GM13976 (cell line): ENCODE data around the gene STK32B.

ENCODE experiments used
- DNase-seq: peaks from one replicate; pipeline ENCODE4 v3.0.0; 2012; ENCODE audit warnings: low spot score
- in situ Hi-C: fragments of 300-500 bp; cut with MboI; formaldehyde crosslinking; loops from one replicate; pipeline ENCODE4 v1.12.0; 2022; ENCODE audit warnings: low sequenced_read_pairs, mixed read lengths, inconsistent platforms; ENCODE audit not compliant: unreplicated experiment
- TF ChIP-seq, protein P1 (sequence below): IDR thresholded peaks from 2 replicates; pipeline ENCODE4 v1.5.1; 2012; ENCODE audit warnings: borderline replicate concordance, mild to moderate bottlenecking; ENCODE audit not compliant: insufficient read depth; ENCODE audit errors: extremely low read depth, missing control alignments, control extremely low read depth

Gene STK32B

DNA sequence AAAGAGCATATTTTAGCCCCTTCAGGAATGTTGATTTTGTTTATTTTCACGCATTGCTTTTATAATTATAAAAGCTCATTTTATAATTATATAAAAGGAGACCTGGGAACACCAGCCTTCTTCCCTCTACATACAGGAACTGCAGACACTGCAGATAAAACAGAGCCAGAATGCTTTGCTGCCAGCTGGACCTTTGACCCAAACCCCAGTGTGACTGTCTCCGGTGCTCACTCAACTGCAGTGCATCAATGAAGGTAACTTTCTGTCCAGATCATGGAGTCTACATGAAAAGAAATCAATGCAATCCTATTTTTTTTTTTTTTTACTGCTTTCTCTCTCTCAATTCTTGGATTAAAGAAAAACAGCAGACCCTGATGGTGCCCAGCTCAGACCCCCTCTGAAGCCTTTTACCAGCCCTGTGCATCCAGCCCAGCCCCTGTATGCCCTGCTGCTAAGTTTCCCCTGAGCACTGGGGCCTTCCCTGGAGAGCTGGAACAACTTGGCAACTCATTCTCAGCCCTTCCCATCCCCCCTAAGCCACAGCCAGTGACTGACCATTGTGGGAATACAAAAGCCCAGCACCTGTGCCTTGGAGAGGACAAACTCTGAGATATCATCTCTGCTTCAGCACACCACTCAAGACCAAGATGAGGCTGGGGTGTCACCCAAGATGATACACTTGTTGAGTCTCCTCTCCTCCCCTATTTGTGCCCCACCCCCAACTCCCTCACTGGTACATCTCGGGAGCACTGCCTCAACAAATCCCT is 475.0 kb downstream of the STK32B start:
- TF ChIP-seq, protein P1, sequence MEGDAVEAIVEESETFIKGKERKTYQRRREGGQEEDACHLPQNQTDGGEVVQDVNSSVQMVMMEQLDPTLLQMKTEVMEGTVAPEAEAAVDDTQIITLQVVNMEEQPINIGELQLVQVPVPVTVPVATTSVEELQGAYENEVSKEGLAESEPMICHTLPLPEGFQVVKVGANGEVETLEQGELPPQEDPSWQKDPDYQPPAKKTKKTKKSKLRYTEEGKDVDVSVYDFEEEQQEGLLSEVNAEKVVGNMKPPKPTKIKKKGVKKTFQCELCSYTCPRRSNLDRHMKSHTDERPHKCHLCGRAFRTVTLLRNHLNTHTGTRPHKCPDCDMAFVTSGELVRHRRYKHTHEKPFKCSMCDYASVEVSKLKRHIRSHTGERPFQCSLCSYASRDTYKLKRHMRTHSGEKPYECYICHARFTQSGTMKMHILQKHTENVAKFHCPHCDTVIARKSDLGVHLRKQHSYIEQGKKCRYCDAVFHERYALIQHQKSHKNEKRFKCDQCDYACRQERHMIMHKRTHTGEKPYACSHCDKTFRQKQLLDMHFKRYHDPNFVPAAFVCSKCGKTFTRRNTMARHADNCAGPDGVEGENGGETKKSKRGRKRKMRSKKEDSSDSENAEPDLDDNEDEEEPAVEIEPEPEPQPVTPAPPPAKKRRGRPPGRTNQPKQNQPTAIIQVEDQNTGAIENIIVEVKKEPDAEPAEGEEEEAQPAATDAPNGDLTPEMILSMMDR, result no peak
- DNase-seq, result no peak

DNA sequence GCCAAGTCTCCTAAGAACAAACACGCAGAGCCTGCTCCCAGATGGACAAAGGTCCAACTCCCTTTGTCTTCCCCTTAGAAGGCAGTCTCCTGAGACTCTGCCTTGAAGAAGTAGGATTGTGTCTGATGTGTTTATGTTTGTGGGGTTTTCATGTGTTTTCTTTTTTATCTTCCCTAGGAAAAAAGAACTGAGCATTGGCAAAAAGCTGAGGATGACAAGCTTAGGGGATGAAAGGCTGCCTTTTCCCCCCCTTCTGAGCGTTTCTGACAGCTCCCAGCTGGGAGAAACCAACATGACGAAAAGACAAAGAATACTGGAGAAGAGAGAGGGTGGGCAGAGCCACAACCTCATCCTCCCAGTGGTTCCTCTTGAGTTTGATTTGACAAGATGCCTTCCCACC is 475.9 kb downstream of the STK32B start:
- TF ChIP-seq, protein P1, result no peak
- DNase-seq, result no peak
- in situ Hi-C loops, result no loop called here

More for the DNA sequence above, 475.0 kb downstream of the STK32B start:
- in situ Hi-C loops, result no loop called here

GRCh38 chr4:5528031-5528436 is 476.8 kb downstream of the STK32B start:
- TF ChIP-seq, protein P1, result no peak
- in situ Hi-C loops, result no loop called here
- DNase-seq, result no peak

- TF ChIP-seq, protein P1, result no peak
- in situ Hi-C loops, result no loop called here
- no peak for DNase-seq
Observed at GRCh38 chr4:5532100-5532499, 480.8 kb downstream of the STK32B start.

DNA sequence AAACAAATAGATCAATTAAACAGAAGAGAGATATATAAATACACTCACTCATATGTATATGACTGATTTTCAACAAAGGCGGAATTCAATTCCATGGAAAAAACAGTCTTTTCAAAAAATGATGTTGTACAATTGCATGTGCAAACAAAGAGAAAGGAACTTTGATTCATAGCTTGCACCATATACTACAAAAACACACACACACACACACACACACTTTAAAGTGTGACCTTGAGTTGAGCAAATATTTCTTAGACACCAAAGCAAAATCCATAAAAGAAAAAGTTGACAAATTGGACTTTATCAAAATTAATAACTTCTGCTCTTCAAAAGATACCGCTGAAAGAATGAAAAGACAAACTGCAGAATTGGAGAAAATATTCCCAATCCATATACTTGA is 488.3 kb downstream of the STK32B start:
- TF ChIP-seq, protein P1, result no peak
- in situ Hi-C loops, result no loop called here
- DNase-seq, result no peak

DNA sequence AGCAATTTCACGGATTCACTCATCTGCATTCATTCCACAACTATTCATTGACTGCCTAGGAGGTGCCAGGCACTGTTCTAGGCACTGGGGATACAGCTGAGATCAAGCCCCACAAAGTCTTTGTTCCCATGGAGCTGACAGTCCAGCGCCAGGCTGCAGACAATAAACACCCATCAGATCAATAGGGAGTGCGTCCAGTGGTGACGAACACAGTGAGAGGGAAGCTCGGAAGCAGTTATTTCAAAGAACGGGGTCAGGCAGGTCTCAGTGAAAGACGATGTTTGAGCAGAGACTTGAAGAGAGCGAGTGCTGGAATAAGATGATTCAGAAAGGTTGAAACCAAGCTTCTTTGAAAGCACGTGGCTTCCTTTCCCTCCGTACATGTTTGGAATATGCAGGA is 489.9 kb downstream of the STK32B start:
- no peak for DNase-seq
- TF ChIP-seq, protein P1, result no peak
- in situ Hi-C loops, result no loop called here

- no peak for DNase-seq
- in situ Hi-C loops, result no loop called here
- TF ChIP-seq, protein P1, result no peak
Observed at GRCh38 chr4:5543681-5544080, 492.4 kb downstream of the STK32B start.
